GM23248 (cell line): ENCODE measurements around the gene SNHG17. TPM values are rescaled to one million over a fixed set of nuclear protein-coding genes. Genes with fewer than 3 reads are reported as not detected.

Experiments
- DNase-seq: peaks from one replicate; pipeline ENCODE4 v3.0.0-alpha.2; 2015
- H2AFZ ChIP-seq: fragments of 200-600 bp; sonication (generic); 2 replicates; pipeline ENCODE4 v1.6.1; 2016; ENCODE audit warnings: antibody characterized with exemption
- H3F3A ChIP-seq: fragments of 200-600 bp; sonication (generic); 2 replicates; pipeline ENCODE4 v1.6.1; 2016; ENCODE audit warnings: mild to moderate bottlenecking, antibody characterized with exemption, mixed run types; ENCODE audit not compliant: insufficient read depth
- H3K27ac ChIP-seq: fragments of 200-600 bp; sonication (generic); 2 replicates; pipeline ENCODE4 v1.5.1; 2016; ENCODE audit warnings: mild to moderate bottlenecking
- H3K27me3 ChIP-seq: fragments of 200-600 bp; sonication (generic); replicated peaks from 2 replicates; pipeline ENCODE4 v1.6.1; 2016; ENCODE audit warnings: mild to moderate bottlenecking; ENCODE audit not compliant: insufficient read depth
- H3K36me3 ChIP-seq: fragments of 200-600 bp; sonication (generic); 2 replicates; pipeline ENCODE4 v1.6.1; 2016; ENCODE audit warnings: low read depth, mild to moderate bottlenecking
- H3K4me1 ChIP-seq: fragments of 200-600 bp; sonication (generic); 2 replicates; pipeline ENCODE4 v1.6.1; 2016; ENCODE audit warnings: mild to moderate bottlenecking; ENCODE audit not compliant: insufficient read depth
- H3K4me2 ChIP-seq: fragments of 200-600 bp; sonication (generic); one replicate; pipeline ENCODE4 v1.6.1; 2016; ENCODE audit warnings: mild to moderate bottlenecking; ENCODE audit not compliant: unreplicated experiment
- H3K4me3 ChIP-seq: fragments of 200-600 bp; sonication (generic); 2 replicates; pipeline ENCODE4 v1.5.1; 2016; ENCODE audit warnings: mild to moderate bottlenecking
- H3K79me2 ChIP-seq: fragments of 200-600 bp; sonication (generic); 2 replicates; pipeline ENCODE4 v1.6.1; 2016; ENCODE audit warnings: mild to moderate bottlenecking; ENCODE audit not compliant: insufficient read depth
- H3K9ac ChIP-seq: fragments of 200-600 bp; sonication (generic); 2 replicates; pipeline ENCODE4 v1.6.1; 2016; ENCODE audit warnings: mild to moderate bottlenecking
- H3K9me2 ChIP-seq: fragments of 200-600 bp; sonication (generic); 2 replicates; pipeline ENCODE4 v1.6.1; 2016; ENCODE audit warnings: mixed run types, mild to moderate bottlenecking, moderate library complexity; ENCODE audit not compliant: insufficient read depth
- H3K9me3 ChIP-seq: fragments of 200-600 bp; sonication (generic); one replicate; pipeline ENCODE4 v1.6.1; 2017; ENCODE audit warnings: low read depth
- H4K20me1 ChIP-seq: fragments of 200-600 bp; sonication (generic); 2 replicates; pipeline ENCODE4 v1.6.0; 2016; ENCODE audit not compliant: insufficient read depth
- EZH2 ChIP-seq: fragments of 200-600 bp; sonication (generic); IDR thresholded peaks from 2 replicates; pipeline ENCODE4 v1.6.1; 2018; ENCODE audit warnings: antibody characterized with exemption, mild to moderate bottlenecking; ENCODE audit not compliant: insufficient read depth, poor library complexity, severe bottlenecking
- EZH2phosphoT487 ChIP-seq: fragments of 200-600 bp; sonication (generic); IDR thresholded peaks from 2 replicates; pipeline ENCODE4 v1.6.1; 2018; ENCODE audit warnings: antibody characterized with exemption, moderate library complexity, mild to moderate bottlenecking, low read depth; ENCODE audit not compliant: insufficient read depth
- WGBS, 2 experiments: methylation state at CpG; one replicate each; pipeline ENCODE4 v1.1.6; 2015 to 2017; ENCODE audit warnings: low lambda C conversion rate in 2 of 2, low coverage in 1 of 2; ENCODE audit errors: missing lambda C conversion rate in 2 of 2; 5-methylcytosine and 5-hydroxymethylcytosine counted together
- in situ Hi-C: fragments of 300-500 bp; cut with MboI; formaldehyde crosslinking; loops from 2 replicates; pipeline ENCODE4 v1.15.0; 2020
- polyA plus RNA-seq: library from polyadenylated mRNA; unstranded; fragments of >200 nt; fragmentation: Nextera tagmentation; extraction: Ambion mirVana; gene quantifications from 2 replicates; pipeline ENCODE4 v1.2.1, GENCODE V29; 2016
- total RNA-seq: library from RNA; depleted of rRNA; stranded (reverse); fragments of >200 nt; shearing (Covaris generic); gene quantifications from 2 replicates; pipeline ENCODE4 v1.2.3, GENCODE V29; 2014

Gene SNHG17
- total and polyA plus RNA-seq, 2 experiments from 2014 or later: 15.2 to 28.0 TPM

GRCh38 chr20:38427655-38428023, 7.5 kb downstream of the SNHG17 start:
- H3K9me2 ChIP-seq: no peaks in the 10 kb centered on the region
- peaks cover 92% of the 10 kb centered on the region for H3K79me2 ChIP-seq
- H3K4me2 ChIP-seq: no peak overlapping the region
- WGBS, 2 experiments: 78 to 81% methylated on average over 5 of the region's 5 CpGs
- DNase-seq: no peak
- H2AFZ ChIP-seq: no peak overlapping the region
- peaks cover 49% of the 10 kb centered on the region for H3F3A ChIP-seq
- TF ChIP-seq EZH2 (no peak), EZH2phosphoT487 (no peak)
- H3K4me1 ChIP-seq: peaks cover 30% of the 10 kb centered on the region
- H3K27ac ChIP-seq: no peak overlapping the region; the same call in 1 of the 2 replicates
- H3K27me3 ChIP-seq: no peaks in the 10 kb centered on the region
- H4K20me1 ChIP-seq: peaks cover 25% of the 10 kb centered on the region
- 0 out of 2 replicates have a peak overlapping the region, but pooled peaks have one; percentile 1 for H3K9ac ChIP-seq
- in situ Hi-C loops: no loop called here
- H3K36me3 ChIP-seq: peaks cover 53% of the 10 kb centered on the region
- H3K9me3 ChIP-seq: no peaks in the 10 kb centered on the region
- H3K4me3 ChIP-seq: no peak overlapping the region

GRCh38 chr20:38426006-38426897, 8.9 kb downstream of the SNHG17 start:
- in situ Hi-C loops: no loop called here
- Histone ChIP-seq H3F3A (peaks cover 40% of the 10 kb centered on the region), H3K9ac (peak overlapping the region; percentile 13; the same call in 1 of the 2 replicates), H3K9me2 (no peaks in the 10 kb centered on the region), H3K36me3 (peaks cover 65% of the 10 kb centered on the region), H3K27ac (peak overlapping the region; percentile 52), H3K27me3 (no peaks in the 10 kb centered on the region), H2AFZ (no peak overlapping the region), H3K4me3 (no peak overlapping the region), H4K20me1 (peaks cover 18% of the 10 kb centered on the region), H3K9me3 (no peaks in the 10 kb centered on the region), H3K4me1 (peaks cover 27% of the 10 kb centered on the region), H3K79me2 (peaks cover 88% of the 10 kb centered on the region), H3K4me2 (peak overlapping the region; percentile 32)
- peak; percentile 98 for DNase-seq
- TF ChIP-seq EZH2 (no peak), EZH2phosphoT487 (no peak)
- WGBS, 2 experiments: 41 to 43% methylated on average over 15 of the region's 15 CpGs

- no peaks in the 10 kb centered on the region for H3K27me3 ChIP-seq
- 87 to 100% methylated on average over 1 of the region's 1 CpG for WGBS, 2 experiments
- peaks cover 17% of the 10 kb centered on the region for H4K20me1 ChIP-seq
- in situ Hi-C loops: no loop called here
- no peak overlapping the region for H3K27ac ChIP-seq
- no peak for DNase-seq
- no peak overlapping the region for H3K4me2 ChIP-seq
- no peak overlapping the region for H3K9ac ChIP-seq
- no peak overlapping the region for H3K4me3 ChIP-seq
- no peaks in the 10 kb centered on the region for H3K9me2 ChIP-seq
- TF ChIP-seq EZH2phosphoT487 (no peak), EZH2 (no peak)
- H3F3A ChIP-seq: peaks cover 46% of the 10 kb centered on the region
- peaks cover 70% of the 10 kb centered on the region for H3K79me2 ChIP-seq
- peaks cover 76% of the 10 kb centered on the region for H3K36me3 ChIP-seq
- peaks cover 25% of the 10 kb centered on the region for H3K4me1 ChIP-seq
- no peak overlapping the region for H2AFZ ChIP-seq
- H3K9me3 ChIP-seq: no peaks in the 10 kb centered on the region
These were observed 10.7 kb downstream of the SNHG17 start for GRCh38 chr20:38424401-38424800.

- peaks cover 61% of the 10 kb centered on the region for H3K79me2 ChIP-seq
- no peaks in the 10 kb centered on the region for H3K9me2 ChIP-seq
- peaks cover 25% of the 10 kb centered on the region for H3K4me1 ChIP-seq
- TF ChIP-seq EZH2phosphoT487: no peak
- no peak for TF ChIP-seq EZH2
- H2AFZ ChIP-seq: no peak overlapping the region
- H3K36me3 ChIP-seq: peaks cover 83% of the 10 kb centered on the region
- no peak for DNase-seq
- 78% methylated on average over 4 of the region's 4 CpGs for WGBS, 2 experiments
- H3F3A ChIP-seq: peaks cover 43% of the 10 kb centered on the region
- H3K9me3 ChIP-seq: no peaks in the 10 kb centered on the region
- in situ Hi-C loops: no loop called here
- H3K27ac ChIP-seq: no peak overlapping the region
- no peak overlapping the region for H3K4me3 ChIP-seq
- no peak overlapping the region for H3K9ac ChIP-seq
- H4K20me1 ChIP-seq: peaks cover 17% of the 10 kb centered on the region
- no peak overlapping the region for H3K4me2 ChIP-seq
- no peaks in the 10 kb centered on the region for H3K27me3 ChIP-seq
These were observed 11.6 kb downstream of the SNHG17 start for GRCh38 chr20:38423541-38423940.
